Gastroesophageal sphincter (tissue), 3 donors: ENCODE measurements around the gene ZMYND19.

Experiments used
- CTCF ChIP-seq, 4 experiments: fragments of 200-600 bp in 2 of 4; fragments of 450-650 bp in 2 of 4; sonication (generic) in 1 of 4; IDR thresholded peaks; one replicate each; pipeline ENCODE4 v1.5.1; 2017 to 2019; ENCODE audit warnings: antibody characterized with exemption in 4 of 4, mild to moderate bottlenecking in 2 of 4, moderate library complexity in 2 of 4
- POLR2A ChIP-seq, 2 donors: fragments of 450-650 bp; IDR thresholded peaks; one replicate each; pipeline ENCODE4 v1.6.1; 2017; ENCODE audit warnings: antibody characterized with exemption in 2 of 2, mild to moderate bottlenecking in 2 of 2, moderate library complexity in 1 of 2

- no peak for TF ChIP-seq POLR2A (IDR thresholded peaks at IDR 0.05)
- TF ChIP-seq CTCF (IDR thresholded peaks at IDR 0.05) = no peak
These were observed 29.1 kb upstream of the ZMYND19 start for GRCh38 chr9:137619240-137620047.
